HG02852 (cell line): ENCODE measurements around the gene ARHGAP18.
A peak's percentile ranks its signal among the peaks of the same experiment; 100 is the strongest.

Experiments used
- ATAC-seq: cut with Tn5 transposase; IDR thresholded peaks from one replicate; pipeline ENCODE4 v1.9.1; 2021; ENCODE audit warnings: mild to moderate bottlenecking, moderate library complexity; ENCODE audit not compliant: unreplicated experiment

Gene ARHGAP18

DNA sequence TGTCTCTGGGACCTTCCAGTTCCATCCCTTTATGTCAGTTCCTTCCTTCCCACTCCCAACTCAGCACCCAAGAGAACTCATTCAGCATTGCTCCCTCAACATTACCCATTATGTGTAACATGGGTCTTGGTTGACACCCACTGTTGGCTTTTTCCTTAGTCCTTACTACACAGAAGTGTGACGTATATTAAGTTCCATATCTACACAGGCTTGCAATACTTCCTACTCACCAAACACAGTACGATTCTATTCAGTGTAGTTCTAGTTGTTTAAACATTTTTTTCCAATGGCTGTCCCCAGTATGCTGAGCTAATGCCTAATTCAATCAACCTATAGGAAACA lies 37.7 kb downstream of the ARHGAP18 start:
- peak; percentile 19 for ATAC-seq

GRCh38 chr6:129671442-129672340 lies 38.3 kb downstream of the ARHGAP18 start:
- ATAC-seq = peak; percentile 82

GRCh38 chr6:129670634-129671033 lies 39.3 kb downstream of the ARHGAP18 start:
- no peak for ATAC-seq

- ATAC-seq = no peak
These were observed 42.4 kb downstream of the ARHGAP18 start for GRCh38 chr6:129667621-129668020.

DNA sequence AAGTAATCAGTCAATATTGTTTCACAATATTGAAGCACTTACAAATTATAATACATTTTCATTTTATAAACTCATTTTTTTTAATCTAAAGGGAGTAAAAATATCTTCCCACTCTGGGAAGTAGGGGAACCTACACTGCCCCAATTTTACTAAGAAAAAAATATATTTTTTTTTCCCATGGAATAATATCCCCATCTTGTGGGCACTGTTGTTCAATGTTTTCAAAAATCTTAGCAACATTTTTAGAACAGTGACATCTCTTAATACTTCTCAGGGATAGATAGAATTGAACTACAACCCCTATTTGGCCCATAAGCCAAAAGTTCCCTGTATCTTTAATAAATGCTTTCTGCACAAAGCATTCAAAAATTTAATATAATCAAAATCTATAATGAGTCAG lies 42.9 kb downstream of the ARHGAP18 start:
- no peak for ATAC-seq

- no peak for ATAC-seq
These were observed 44.4 kb downstream of the ARHGAP18 start for GRCh38 chr6:129665555-129665954.

DNA sequence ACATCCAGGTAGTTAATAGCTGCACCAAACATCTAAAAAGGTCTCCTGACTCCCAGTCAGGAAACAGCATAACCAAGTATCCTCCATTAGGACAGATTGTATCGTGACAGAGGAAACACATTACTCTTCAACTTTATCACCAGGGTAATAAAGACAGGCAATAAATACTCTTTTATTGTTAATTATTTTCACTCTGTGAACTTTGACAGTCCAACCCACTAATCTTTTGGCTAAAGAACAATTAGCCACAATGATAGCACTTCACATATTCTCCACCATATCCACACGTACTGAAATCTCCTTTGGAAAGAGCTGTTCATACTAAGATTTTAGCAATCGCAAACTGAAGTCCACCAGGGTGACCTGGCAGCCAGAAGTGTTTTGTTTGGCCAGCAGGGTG lies 46.4 kb downstream of the ARHGAP18 start:
- ATAC-seq = no peak

- ATAC-seq = peak; percentile 79
These were observed 47.0 kb downstream of the ARHGAP18 start for GRCh38 chr6:129662980-129663431.

DNA sequence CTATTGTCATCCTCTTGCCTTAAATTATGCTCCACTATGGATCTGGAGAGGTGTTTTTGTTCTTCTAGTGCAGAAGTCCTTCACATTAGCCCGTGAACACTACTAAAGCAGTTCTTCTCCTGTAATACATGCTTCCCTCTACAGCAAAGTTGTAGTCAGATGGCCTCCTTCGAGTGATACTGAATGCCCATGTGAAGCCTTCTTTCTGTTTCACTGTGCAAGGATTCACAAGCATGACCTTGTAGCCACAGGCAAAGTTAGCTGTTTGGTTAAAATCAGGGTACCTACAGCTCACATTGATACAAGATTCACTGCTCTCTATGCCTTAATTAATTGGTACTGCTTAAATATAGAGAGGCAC lies 47.6 kb downstream of the ARHGAP18 start:
- peak; percentile 70 for ATAC-seq

- ATAC-seq = peak; percentile 30
These were observed 48.2 kb downstream of the ARHGAP18 start for GRCh38 chr6:129661536-129662405.

DNA sequence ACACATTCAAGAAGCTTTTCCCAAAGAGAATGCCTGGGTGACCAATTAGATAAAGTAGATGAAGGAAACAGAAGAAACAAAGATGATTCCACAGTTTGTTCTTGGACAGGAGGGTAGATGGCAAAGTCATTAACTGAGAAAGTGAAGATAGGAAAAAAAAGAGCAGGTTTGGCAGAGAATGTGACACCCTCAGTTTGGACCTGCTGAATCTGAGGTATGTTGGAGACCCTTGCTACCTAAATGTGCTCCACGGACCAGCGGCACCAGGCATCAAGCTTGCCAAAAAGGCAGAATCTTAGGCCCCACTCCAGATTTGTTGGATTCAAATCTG lies 49.7 kb downstream of the ARHGAP18 start:
- no peak for ATAC-seq

- ATAC-seq = no peak
These were observed 50.2 kb downstream of the ARHGAP18 start for GRCh38 chr6:129659590-129660345.

DNA sequence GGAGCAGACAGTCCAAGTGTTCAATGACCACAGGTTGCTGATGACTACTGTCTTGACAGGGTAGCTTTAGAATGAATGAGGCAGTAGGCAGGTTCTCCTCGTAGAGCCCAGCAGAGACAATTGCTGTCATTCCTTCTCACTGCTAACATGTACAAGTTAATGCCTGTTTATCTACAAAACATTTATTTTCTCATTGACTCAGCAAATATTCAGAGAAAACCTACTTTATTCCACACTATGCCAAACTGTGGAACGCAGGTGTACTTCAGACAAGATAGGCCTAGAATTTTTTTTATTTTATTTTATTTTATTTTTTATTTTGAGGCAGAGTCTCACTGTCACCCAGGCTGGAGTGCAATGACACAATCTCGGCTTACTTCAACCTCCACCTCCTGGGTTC lies 50.8 kb downstream of the ARHGAP18 start:
- ATAC-seq = no peak

- ATAC-seq = no peak
These were observed 52.5 kb downstream of the ARHGAP18 start for GRCh38 chr6:129657483-129657882.

DNA sequence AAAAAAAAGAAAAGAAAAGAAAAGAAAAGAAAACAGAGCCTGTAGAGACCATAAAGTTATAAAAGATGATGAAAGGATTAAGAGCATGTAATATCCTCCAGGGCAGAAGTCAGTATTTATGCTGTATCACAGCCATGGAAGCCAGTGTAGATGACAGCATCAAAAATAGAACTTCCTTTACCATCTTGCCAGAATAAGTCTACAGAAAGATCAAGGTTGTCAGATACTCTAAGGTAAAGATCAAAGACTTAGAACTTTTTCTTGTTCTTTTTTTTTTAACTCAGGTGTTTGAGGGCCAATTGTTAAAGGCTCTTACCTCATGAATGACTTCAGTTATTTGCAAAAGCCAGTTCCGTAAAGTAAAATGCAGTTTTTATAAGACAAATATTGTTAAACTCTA lies 54.6 kb downstream of the ARHGAP18 start:
- ATAC-seq = no peak

GRCh38 chr6:129653746-129654145 lies 56.2 kb downstream of the ARHGAP18 start:
- ATAC-seq = no peak

DNA sequence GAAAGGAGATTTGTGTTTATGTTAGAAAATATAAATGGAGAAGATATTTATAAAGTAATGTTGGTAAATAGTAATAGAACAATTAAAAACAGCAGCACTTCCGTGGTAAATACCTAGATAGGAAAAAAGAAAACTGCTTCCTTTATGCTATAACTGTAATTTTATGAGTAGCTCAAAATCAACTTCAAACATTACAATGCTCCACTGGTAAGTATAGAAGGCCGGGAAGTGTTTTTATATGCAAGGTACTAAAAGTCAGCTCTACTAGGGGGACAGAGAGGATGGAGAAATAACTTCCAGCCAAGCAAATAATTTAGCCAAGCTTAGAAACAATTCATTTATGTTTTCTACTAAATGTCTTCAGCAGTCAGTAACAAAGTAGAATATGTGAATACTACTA lies 56.7 kb downstream of the ARHGAP18 start:
- no peak for ATAC-seq

GRCh38 chr6:129651291-129651691 lies 58.7 kb downstream of the ARHGAP18 start:
- no peak for ATAC-seq

DNA sequence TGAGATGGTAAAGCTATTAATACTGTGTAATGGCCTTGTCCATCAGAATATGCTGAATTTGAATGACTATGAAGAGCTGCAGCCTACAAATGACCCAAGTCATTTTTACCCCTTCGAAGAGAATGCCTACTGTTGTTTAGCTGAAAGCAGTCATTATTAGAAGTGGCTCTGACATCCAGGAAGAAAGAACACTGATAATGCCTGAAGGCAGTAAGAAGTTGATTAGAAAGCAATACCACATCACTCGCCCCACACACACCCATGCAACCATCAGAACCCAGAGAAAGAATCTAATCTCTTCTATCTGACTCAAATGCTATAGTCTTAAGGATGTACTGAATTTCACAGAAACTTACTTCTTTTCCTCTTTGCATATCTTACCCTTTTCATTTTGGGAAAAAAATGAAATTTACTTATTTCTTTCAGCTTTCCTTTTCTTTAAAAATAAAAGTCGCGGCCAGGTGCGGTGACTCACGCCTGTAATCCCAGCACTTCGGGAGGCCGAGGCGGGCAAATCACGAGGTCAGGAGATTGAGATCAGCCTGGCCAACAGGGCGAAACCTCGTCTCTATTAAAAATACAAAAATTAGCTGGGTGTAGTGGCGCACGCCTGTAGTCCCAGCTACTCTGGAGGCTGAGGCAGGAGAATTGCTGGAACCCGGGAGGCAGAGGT lies 61.0 kb downstream of the ARHGAP18 start:
- ATAC-seq = no peak

DNA sequence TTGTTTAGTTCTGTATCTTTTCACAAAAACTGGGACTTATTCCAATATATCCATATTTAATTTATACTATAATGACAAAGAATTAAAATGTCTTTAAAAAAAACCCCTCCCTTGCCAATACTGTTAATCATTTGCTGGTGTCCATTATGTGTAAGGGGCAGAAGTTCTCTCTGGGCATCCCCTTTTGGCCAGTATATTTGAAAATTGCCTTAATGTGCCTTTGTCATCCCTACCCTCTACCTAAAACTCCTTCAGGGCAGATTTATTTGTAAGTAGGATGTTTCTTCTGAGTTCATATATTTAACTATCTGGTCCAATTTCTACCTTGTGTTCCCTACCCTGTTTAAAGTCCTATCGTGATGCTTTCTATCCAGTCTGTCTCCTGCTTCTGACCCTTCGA lies 62.9 kb downstream of the ARHGAP18 start:
- ATAC-seq = peak; percentile 31

DNA sequence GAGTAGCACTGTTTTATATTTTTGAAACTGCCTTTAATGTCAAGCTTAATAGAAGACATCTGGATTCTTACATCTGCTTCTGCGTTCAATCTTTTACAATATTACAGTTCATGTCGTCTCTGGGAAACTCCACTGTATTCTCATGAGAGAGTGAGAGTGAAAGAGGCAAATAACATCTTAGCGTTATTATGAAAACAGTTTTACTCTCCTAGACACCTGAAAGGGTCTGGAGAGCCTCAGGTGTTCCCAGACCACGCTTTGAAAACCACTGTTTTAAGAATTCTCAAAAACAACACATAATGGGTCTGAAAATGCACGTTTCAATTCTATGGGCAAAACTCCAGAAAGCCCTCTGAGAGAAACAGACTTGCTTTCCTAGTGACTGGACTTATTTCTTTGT lies 63.3 kb downstream of the ARHGAP18 start:
- peak; percentile 89 for ATAC-seq
